ENCODE results near the gene PHKA1.
"Not testable (repeated sequence)": the region's sequence is repeated elsewhere in the genome, so short reads cannot be mapped to it uniquely, and the experiment has no call there.

Gene PHKA1

DNA sequence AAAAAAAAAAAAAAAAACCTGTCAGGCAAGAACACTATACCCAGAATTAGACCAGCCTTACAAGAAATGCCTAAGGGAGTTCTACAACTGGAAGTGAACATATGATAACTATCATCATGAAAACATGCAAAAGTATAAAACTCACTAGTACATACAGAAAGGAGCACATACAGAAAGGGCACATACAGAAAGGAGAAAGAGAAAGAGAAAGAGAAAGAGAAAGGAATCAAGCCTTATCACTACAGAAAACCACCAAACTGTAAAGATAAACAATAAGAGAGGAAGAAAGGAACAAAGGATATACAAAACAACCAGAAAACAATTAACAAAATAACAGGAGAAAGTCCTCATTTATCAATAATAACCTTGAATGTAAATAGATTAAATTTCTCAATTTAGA is 50.4 kb downstream of the PHKA1 start:
- FAIRE-seq, result no peak

DNA sequence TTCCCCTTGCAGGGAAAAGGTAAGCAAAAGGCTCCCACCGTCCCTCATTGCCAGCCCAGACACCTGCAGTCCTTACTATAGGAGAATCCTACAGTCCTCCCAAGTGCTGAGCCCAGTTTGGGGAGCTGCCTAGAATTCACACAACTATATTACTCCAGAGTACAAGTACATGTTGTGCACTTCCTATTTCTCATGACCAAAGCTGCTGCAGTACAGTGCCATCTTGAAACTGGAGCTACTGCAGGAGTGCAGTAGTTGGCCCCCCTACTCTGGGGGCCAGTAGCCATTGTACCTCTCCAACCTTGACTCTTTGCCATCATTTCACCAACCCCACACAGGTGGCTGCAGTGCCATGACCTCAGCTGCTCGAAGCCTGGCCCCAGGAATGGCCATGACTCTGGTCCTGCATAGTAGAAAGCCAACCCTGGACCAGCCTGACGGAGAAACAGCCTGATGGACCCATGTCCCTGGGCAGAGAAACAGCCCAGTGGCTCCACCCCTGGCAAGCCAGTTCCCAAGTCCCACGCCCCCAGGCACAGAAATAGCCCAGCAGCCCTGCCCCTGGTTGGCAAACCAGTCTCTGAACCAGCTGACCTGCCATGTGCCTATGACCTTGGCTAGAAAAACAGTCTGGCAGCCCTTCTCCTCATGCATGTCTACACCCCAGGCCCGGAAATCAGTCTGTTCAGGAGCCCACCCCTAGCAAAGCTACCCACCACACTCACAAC is 51.9 kb downstream of the PHKA1 start:
- no peak for FAIRE-seq

- peak; percentile 94 for FAIRE-seq
Measured at GRCh38 chrX:72659723-72660122, 54.4 kb downstream of the PHKA1 start.

DNA sequence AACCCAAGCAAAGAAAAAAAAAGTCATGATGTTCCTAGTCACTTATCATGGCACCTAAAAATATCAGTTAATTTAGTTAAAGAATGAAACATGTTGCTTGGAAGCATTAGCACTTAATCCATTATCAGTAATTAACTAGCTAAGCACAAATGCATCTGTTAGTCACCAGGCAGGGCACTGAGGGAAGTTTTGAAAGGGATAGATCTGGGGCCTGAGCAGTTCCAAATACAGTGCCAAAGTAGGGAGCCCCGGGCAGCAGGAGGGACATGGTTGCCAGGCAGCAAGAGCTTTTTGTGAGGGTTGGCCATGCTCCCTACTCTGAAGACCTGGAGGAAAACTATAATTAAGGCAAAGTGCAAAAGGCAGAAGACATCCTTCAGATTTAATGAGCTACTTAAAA is 62.0 kb downstream of the PHKA1 start:
- FAIRE-seq, result no peak

DNA sequence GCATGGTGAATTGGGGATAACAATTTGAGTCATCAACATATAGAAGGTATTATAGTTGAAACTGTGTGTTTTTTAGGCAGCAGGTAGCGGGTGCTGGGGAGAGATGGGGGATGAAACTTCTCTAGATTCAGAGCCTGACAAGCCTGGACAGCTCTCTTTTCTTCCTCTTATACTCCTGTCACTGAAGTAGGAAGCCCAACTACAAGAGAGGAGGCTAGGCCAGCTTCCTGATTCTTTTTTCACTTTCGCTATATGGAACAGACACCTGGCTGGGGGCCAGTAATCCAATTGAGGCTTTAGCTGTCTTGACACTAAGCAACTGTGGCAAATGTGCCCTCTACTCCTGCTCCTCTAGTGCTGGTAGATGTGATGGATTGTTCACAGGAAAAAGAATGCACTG is 69.2 kb downstream of the PHKA1 start:
- FAIRE-seq, result no peak

- FAIRE-seq, result no peak
Measured at GRCh38 chrX:72641611-72642010, 72.5 kb downstream of the PHKA1 start.

DNA sequence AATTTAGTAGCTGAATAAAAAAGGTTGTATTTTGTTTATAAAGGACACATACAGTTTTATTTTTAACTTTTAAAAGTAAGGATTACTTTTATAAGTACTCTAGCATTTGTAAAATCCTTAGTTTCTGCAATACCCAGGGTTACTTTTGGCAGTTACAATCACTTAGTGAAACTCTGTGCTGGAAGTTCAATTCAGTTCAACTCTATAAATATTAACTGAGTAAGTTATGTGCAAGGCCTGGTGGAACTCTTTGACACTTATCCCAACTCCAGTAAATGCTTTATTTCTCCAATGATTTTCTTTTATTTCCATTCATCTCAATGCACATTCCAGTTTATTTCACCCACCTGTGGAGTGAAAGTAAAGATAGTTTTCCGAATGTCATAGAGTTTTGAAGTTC is 78.2 kb downstream of the PHKA1 start:
- no peak for FAIRE-seq

DNA sequence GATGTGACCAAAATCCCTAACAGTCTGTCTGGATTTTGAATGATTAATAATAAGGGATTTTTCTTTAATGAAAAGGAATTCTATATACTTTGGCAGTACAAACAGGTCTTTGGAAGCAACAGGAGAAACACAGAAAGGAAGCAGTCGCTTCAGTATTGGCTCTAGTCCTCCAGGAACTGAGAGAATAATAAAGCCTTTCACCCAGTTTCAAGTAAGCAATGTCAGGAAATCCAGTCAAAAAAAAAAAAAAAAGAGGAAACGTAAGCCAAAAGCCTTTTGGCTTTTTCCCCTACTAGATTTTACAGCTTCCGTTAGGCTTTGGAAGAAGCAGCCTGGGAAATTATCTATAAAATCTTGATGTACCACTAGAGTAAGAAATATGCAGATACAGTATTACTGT is 79.8 kb downstream of the PHKA1 start:
- peak; percentile 69 for FAIRE-seq

GRCh38 chrX:72630185-72630584 is 83.9 kb downstream of the PHKA1 start:
- no peak for FAIRE-seq

DNA sequence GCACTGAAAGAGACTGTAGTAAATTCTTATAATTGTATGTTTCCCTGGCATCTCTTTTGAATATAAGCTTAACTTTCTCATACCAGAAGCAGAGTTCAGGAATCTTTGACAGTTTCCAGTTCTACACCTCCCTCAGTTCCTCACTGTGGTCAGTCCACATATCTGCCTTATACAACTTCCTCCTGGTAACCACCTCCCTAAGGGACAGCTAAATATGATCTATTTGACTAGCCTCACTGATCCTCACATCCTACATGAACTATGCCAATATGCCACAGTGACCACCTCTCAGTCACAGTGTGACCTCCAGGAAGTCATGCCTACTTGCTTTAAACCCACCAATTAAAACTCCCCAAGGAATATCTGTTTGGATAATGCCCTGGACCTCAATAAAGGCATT is 89.9 kb downstream of the PHKA1 start:
- no peak for FAIRE-seq

DNA sequence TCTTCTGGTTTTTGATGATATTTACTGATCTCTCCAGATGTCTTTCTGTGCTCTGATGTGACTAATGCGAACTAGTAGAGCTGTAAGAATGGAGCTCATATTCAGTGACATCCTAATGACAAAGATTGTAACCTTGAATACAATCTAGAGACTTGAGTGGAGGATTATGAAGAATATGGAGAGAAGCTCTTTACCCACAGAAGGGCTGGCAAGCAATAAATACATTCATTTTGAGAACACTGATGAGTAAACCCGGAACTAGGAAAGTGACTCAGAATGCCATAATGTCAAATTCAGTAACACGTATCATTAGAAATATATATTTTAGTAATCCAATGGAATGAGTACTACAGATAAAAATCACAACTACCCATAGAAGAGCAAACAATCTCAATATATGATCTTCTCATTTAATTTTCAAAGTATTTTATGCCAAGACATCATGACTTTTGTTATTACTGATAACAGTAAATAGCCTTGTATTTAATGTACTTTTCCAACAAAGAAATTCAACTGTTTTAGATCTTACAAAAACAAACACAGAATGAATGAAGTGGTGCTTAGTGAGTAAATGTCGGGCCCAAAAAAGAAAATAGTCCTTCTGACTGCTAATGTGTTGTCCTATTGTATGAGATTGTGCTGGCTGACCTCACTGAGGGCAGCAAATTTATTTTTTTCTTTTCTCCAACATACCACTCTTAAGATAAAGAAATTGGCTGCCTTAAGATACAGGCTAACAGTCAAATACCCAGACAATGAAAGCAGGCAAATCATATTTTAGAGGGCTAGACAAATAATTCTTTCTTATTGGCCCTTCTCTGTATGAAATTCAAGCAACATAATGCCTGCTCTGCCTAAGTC is 92.3 kb downstream of the PHKA1 start:
- no peak for FAIRE-seq

DNA sequence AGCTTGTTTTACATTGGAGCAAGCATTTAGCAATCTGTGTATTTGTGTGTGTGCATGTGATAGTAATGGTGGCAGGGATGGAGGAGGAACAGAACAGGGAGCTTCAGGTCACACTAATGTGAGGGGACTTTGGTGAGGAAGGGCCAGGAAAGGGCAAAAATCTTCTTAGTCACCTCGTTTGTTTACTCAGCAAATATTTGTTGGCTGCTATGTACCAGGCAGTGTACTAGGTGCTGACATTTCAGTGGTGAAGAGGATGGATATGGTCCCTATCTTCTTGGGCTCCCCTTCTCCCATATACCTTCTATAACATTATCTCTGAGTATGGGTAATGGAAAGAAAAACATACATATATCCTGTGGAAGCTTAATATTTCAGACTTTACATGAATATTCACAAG is 92.9 kb downstream of the PHKA1 start:
- no peak for FAIRE-seq

DNA sequence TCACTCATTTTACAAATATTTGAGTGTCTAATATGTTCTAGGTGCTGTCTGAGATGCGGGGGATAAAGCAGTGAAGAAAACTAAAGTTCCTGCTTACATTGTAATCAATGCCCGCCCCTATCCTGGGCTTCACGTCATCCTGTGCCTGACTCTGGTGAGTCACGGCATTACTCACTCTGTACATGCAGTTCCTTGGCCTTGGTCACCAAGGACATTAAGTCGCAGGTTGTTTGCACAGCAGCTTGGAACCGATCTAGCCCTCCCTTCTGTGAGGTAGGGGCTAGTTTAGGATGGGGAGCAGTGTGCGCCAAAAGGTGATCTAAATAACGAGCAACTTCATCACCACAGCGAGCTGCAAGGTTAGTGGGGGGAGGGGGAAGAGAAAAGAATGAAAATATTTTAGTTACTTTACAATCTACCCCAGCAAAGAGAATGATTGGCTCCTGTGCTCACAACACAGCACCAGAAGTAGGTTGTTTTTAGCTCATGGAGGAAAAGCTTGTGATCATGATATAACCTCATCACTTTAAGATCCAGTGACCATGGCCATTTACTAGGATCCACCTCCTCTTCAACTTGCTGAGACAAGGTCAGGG is 93.5 kb downstream of the PHKA1 start:
- no peak for FAIRE-seq

DNA sequence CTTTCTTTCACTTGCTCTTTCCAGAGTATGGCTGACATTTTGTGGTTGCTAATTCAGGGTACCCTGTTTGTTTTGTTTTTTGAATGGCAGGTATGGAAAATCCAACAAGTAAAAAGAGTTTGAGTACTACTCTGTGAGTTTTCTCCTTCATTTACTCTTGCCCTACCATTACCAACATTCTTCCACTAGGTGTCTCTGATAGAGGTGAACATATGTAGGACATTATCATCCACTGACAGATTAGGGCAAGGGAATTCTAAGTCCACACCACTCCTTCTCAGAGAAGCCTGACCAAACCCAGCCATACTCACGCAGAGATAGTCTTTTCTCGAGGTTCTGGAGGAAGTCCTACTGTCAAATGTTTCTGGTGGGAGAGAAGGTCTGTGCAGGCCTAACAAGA is 104.8 kb downstream of the PHKA1 start:
- FAIRE-seq, result peak; percentile 24

DNA sequence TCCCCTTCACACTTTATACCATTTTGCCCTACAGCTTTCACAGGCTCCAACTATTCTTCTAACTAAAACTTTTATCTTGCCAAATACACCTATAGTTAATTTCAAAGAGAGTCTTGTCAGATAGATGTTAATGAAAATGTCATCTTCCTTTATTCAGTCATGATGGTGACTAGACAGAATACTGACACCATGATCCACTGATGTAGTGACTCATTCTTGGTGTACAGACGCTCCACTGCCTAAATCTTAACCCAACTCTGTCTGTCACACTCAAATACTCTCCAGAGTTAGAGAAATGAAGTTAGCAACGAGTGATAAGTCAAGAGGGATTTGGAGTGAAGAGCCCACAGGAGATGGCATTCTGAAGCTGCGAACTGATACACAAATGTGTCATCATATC is 109.4 kb downstream of the PHKA1 start:
- FAIRE-seq, result peak; percentile 5

- no peak for FAIRE-seq
Measured at GRCh38 chrX:72604112-72604511, 110.0 kb downstream of the PHKA1 start.

GRCh38 chrX:72591038-72591437 is 123.1 kb downstream of the PHKA1 start:
- not testable (repeated sequence) for FAIRE-seq

- no peak for FAIRE-seq
Measured at GRCh38 chrX:72584163-72584562, 129.9 kb downstream of the PHKA1 start.

DNA sequence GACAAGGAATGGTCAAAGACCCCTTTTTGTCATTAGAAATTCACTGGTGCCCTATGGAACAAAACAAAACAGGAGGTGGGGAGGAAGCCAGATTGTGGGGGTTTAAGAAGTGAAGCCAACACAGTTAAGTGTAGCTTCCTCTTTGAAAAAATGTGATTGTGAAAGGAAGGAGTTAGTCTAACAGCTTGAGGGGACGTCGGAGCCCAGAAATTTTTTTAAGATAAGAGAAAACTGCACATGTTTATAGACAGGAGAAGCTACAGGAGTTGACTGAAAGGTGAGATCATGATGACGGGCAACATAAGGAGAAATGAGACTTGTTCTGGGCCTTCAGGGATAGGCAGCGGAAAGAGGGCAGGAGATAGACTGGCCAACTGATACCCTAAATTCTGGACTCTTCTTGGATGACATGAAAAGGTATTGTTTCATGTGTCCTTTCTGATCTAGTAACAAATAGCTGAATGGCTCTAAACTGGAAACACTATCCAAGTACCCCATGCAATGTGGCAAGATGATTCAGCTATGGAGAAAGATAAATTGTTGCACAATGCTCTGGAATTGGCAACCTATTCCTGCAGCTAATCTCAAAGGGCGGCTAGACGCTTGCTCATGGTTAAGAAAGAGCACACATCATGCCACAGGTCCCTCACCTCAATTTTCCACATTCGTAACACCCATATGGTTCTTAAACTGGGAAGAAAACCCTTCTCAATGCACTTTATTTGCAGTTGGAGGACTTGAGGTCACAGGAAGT is 137.8 kb downstream of the PHKA1 start:
- FAIRE-seq, result no peak

DNA sequence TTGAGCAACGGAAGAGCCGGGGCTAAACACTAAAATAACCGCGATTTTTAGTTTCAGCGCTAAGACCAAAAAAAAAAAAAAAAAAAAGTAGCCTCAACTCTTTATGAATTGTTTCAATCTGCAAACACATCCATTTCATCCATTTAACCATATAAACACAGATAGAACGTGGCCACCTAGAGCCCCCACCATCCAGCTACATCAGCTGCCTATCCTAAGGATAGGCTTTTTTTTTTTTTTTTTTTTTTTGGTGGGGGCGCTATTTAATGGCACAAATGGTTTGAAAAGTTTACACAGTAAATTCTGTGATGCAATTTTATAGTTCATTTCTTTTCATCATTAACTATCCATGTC is 141.0 kb downstream of the PHKA1 start:
- peak; percentile 96 for FAIRE-seq

DNA sequence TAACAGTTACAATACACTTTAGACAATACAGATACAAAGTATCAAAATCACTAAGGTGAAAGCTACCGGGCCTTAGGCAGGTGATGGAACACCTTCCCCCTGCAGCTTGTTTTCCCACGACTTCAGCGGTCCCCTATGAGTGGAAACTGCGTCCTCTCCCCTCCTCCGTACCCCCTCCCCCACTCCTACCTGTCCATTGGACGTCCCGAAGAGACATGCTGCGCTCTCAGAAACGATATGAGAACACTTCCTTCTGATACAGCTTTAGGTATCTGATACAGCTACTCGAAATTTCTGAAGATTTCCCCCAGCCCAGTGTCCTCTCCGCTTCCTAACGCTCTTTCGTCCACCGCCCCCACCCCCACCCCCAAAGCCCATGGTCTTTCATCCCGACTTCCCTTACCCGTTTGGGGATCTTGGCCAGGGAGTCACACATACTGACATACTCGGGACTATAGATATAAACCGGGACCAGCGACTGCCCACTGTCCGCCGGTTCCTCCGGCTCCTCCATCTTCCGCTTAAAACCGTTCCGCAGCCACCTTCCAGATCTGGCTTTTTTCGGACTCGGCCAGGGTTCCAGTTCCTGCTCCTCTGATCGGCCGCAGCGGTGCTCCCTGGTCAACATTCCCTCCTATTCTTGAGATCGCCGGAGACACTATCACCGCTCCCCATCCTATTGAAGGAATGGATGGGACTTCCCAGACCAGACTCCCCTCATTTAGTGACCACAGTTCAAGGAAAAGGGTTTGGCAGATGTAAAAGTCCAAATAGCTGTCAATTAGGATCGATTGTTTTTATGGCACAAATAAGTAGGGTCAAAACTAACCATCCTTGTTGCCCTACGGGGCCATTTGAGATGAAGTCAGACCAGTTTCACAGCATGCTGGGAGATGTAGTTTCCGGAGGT is 141.6 kb downstream of the PHKA1 start, which contains the start of gene HDAC8:
Gene HDAC8, minus strand, starts transcription at position 596 of the 910 bp plus-strand sequence. Its CDS starts 82 bp downstream, at position 514.
- no peak for FAIRE-seq

- no peak for FAIRE-seq
Measured at GRCh38 chrX:72569786-72570185, 144.3 kb downstream of the PHKA1 start.

Measured in islet of Langerhans (tissue), 1 donor.